MM.1S (cell line): Measurements from ENCODE around the gene PTGER1.

ENCODE experiments used
- DNase-seq: peaks from one replicate; pipeline ENCODE4 v3.0.0-alpha.2; 2015
- H2AFZ ChIP-seq: fragments of 300-600 bp; sonication (generic); 2 replicates; pipeline ENCODE4 v1.6.0; 2016; ENCODE audit warnings: antibody characterized with exemption, low read length
- H3F3A ChIP-seq: fragments of 300-600 bp; sonication (generic); 2 replicates; pipeline ENCODE4 v1.6.1; 2016; ENCODE audit warnings: mild to moderate bottlenecking, antibody characterized with exemption, low read length, moderate library complexity, mixed read lengths; ENCODE audit not compliant: insufficient read depth
- H3K27ac ChIP-seq: fragments of 300-600 bp; sonication (generic); 2 replicates; pipeline ENCODE4 v1.5.1; 2016; ENCODE audit warnings: mild to moderate bottlenecking, low read length
- H3K27me3 ChIP-seq: fragments of 300-600 bp; sonication (generic); replicated peaks from 2 replicates; pipeline ENCODE4 v1.6.0; 2016; ENCODE audit warnings: low read length; ENCODE audit not compliant: insufficient read depth
- H3K36me3 ChIP-seq: fragments of 300-600 bp; sonication (generic); replicated peaks from 2 replicates; pipeline ENCODE4 v1.6.1; 2016; ENCODE audit warnings: mild to moderate bottlenecking, low read length, mixed read lengths; ENCODE audit not compliant: insufficient read depth
- H3K4me1 ChIP-seq: fragments of 300-600 bp; sonication (generic); 2 replicates; pipeline ENCODE4 v1.6.1; 2016; ENCODE audit warnings: low read length, mixed read lengths
- H3K4me2 ChIP-seq: fragments of 300-600 bp; sonication (generic); 2 replicates; pipeline ENCODE4 v1.6.0; 2016; ENCODE audit warnings: low read depth, low read length
- H3K4me3 ChIP-seq: fragments of 300-600 bp; sonication (generic); 2 replicates; pipeline ENCODE4 v1.5.1; 2016; ENCODE audit warnings: low read length, mixed read lengths
- H3K79me2 ChIP-seq: fragments of 300-600 bp; sonication (generic); 2 replicates; pipeline ENCODE4 v1.6.1; 2016; ENCODE audit warnings: mixed run types, low read length, mixed read lengths
- H3K9ac ChIP-seq: fragments of 300-600 bp; sonication (generic); 2 replicates; pipeline ENCODE4 v1.6.1; 2016; ENCODE audit warnings: low read length, mixed read lengths
- H3K9me2 ChIP-seq: fragments of 300-600 bp; sonication (generic); replicated peaks from 2 replicates; pipeline ENCODE4 v1.6.1; 2016; ENCODE audit warnings: mild to moderate bottlenecking, low read length, mixed read lengths; ENCODE audit not compliant: insufficient read depth
- H3K9me3 ChIP-seq: fragments of 300-600 bp; sonication (generic); replicated peaks from 2 replicates; pipeline ENCODE4 v1.6.1; 2016; ENCODE audit warnings: mild to moderate bottlenecking, low read length, mixed read lengths; ENCODE audit not compliant: insufficient read depth
- H4K20me1 ChIP-seq: fragments of 300-600 bp; sonication (generic); 2 replicates; pipeline ENCODE4 v1.6.1; 2016; ENCODE audit warnings: mild to moderate bottlenecking, low read length, moderate library complexity, mixed read lengths; ENCODE audit not compliant: insufficient read depth
- CTCF ChIP-seq: fragments of 300-600 bp; sonication (generic); IDR thresholded peaks from 2 replicates; pipeline ENCODE4 v1.5.1; 2016; ENCODE audit warnings: antibody characterized with exemption, low read length, mixed read lengths
- EZH2 ChIP-seq: fragments of 300-600 bp; sonication (generic); optimal IDR thresholded peaks from 2 replicates; pipeline ENCODE3; 2017; ENCODE audit warnings: low read depth, mild to moderate bottlenecking, antibody characterized with exemption, low read length, mixed read lengths
- EZH2phosphoT487 ChIP-seq: fragments of 300-600 bp; sonication (generic); IDR thresholded peaks from 2 replicates; pipeline ENCODE4 v1.6.1; 2018; ENCODE audit warnings: antibody characterized with exemption, low read length

PTGER1 gene

GRCh38 chr19:14427461-14427860 is 47.7 kb downstream of the PTGER1 start:
- TF ChIP-seq EZH2phosphoT487, result no peak
- no peak for TF ChIP-seq CTCF
- TF ChIP-seq EZH2, result no peak
- H3K9me2 ChIP-seq, result no peaks in the 10 kb centered on the region
- DNase-seq, result no peak
- H4K20me1 ChIP-seq, result no peaks in the 10 kb centered on the region
- H3K27ac ChIP-seq, result no peak overlapping the region
- no peaks in the 10 kb centered on the region for H3K9me3 ChIP-seq
- H3F3A ChIP-seq, result 0 out of 2 replicates have a peak, but pooled peaks cover under 1% of the 10 kb centered on the region
- no peaks in the 10 kb centered on the region for H3K36me3 ChIP-seq
- no peak overlapping the region for H3K9ac ChIP-seq
- no peak overlapping the region for H2AFZ ChIP-seq
- H3K4me1 ChIP-seq, result no peaks in the 10 kb centered on the region
- no peaks in the 10 kb centered on the region for H3K79me2 ChIP-seq
- no peak overlapping the region for H3K4me2 ChIP-seq
- H3K4me3 ChIP-seq, result no peak overlapping the region
- peaks cover 3% of the 10 kb centered on the region; the same call in 1 of the 2 replicates for H3K27me3 ChIP-seq

GRCh38 chr19:14425696-14426138 is 49.4 kb downstream of the PTGER1 start:
- no peak for TF ChIP-seq CTCF
- no peak for TF ChIP-seq EZH2phosphoT487
- TF ChIP-seq EZH2, result no peak
- Histone ChIP-seq H3K4me1 (no peaks in the 10 kb centered on the region), H3K27ac (no peak overlapping the region), H3K9me3 (no peaks in the 10 kb centered on the region), H3F3A (no peaks in the 10 kb centered on the region), H3K36me3 (no peaks in the 10 kb centered on the region), H3K27me3 (peaks cover 1% of the 10 kb centered on the region; the same call in 1 of the 2 replicates), H4K20me1 (no peaks in the 10 kb centered on the region), H3K79me2 (no peaks in the 10 kb centered on the region), H2AFZ (no peak overlapping the region), H3K9ac (no peak overlapping the region), H3K4me2 (no peak overlapping the region), H3K4me3 (no peak overlapping the region), H3K9me2 (no peaks in the 10 kb centered on the region)
- DNase-seq, result no peak
